ENCODE results near the gene NNMT.

The NNMT gene

GRCh38 chr11:114263513-114264170 lies 32.6 kb upstream of the NNMT start:
- no peak for DNase-seq

DNA sequence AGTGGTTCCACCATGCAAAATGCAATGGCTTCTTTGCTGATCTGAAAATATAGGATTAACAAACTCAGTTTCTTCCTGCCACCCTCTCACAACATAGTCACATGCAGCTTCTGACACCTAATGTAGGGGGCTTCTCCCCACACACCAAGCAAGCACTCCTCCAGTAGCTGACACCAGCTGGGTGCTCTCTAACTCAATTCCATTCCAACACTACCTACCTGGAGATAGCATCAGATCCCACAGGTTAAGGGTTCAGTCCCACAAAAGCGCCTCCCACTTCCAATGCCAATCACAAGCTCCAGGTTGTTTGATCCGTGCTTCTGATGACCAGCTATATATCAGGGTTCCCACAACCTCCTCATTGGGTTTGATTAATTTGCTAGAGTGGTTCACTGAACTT lies 31.8 kb upstream of the NNMT start:
- no peak for DNase-seq

- DNase-seq, result no peak
These were observed 30.9 kb upstream of the NNMT start for GRCh38 chr11:114265122-114265878.

DNA sequence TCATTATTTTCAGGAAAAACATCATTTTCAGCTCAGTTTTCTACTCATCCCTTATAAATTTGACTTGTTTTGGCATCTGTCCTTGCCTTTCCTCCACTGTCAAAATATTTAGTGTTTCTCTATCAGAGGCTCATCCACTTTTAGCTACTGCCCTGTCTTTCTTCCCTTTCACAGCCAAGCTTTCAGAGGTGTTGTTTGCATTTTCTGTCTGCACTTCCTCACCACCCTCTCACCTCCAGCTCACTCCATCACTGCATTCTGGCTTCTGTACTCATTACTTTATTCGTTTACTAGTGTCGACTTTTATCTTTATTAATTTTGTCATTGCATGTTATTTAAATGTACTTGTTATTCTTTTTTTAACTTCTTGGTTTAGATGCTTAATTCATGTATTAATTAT lies 26.7 kb upstream of the NNMT start:
- DNase-seq, result no peak

DNA sequence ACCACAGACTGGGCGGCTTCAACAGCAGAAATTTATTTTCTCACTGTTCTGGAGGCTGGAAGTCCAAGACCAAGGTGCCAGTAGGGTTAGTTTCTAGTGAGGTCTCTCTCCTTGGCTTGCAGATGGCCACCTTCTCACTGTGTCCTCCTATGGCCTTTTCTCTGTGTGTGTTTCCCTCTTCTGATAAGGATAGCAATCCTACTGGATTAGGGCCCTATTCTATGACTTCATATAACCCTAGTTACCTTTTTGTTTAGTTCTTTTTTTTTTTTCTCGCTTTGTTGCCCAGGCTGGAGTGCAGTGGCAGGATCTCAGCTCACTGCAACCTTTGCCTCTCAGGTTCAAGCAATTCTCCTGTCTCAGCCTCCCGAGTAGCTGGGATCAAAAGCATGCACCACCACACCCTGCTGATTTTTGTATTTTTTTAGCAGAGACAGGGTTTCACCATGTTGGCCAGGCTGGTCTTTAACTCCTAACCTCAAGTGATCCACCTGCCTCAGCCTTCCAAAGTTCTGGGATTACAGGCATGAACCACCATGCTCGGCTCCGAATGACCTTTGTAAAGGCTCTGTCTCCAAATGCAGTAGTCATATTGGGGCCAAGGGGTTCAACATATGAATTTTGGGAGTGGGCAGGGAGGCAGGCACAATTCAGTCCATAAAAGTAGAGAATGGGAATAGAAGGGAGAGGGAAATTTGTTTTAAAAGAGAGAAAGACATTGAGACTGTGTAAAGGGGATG lies 25.5 kb upstream of the NNMT start:
- no peak for DNase-seq

- no peak for DNase-seq
These were observed 24.9 kb upstream of the NNMT start for GRCh38 chr11:114271316-114271715.

DNA sequence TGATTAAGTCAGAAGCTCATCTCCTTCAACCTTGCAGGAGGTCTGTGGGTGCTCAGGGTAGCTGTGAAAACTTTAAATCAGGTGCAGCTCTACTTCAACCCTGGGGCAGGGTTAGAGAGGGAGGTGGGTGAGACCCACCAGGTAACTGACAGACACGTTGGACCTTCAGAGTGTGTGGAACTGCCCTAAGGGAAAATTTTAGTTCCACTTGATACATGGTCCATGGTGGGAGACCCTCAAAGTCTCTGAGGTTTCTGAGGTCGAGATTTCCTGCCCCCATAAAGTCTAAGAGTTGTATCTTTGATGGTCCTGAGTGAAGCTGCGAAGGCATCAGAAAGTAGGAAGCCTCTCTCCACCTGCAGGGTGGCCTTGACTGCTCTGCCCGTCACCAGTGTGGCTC lies 23.9 kb upstream of the NNMT start:
- no peak for DNase-seq

- DNase-seq, result no peak
These were observed 23.1 kb upstream of the NNMT start for GRCh38 chr11:114273071-114273470.

- no peak for DNase-seq
These were observed 22.1 kb upstream of the NNMT start for GRCh38 chr11:114273890-114274635.

DNA sequence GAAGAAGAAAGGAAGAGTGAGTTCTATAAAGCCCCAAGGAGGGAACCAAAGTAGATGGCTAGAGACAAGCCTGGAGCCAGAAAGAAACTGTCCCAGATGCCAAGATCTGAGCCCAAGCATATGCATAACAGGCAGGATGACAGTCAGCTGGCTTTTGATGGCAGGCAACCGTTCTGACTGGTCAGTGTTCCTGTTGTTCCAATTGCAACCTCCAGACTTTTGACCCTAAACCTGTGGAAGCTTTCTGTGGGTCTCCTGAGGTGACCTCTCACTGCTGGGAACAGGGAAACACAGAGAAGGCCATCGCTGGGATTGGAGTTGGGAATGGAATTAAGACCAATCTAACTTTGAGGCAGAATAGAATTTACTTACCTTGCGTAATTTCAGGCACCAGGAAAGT lies 21.6 kb upstream of the NNMT start:
- DNase-seq, result no peak

- DNase-seq, result no peak
These were observed 20.9 kb upstream of the NNMT start for GRCh38 chr11:114275280-114275679.

GRCh38 chr11:114276077-114276476 lies 20.1 kb upstream of the NNMT start:
- no peak for DNase-seq

DNA sequence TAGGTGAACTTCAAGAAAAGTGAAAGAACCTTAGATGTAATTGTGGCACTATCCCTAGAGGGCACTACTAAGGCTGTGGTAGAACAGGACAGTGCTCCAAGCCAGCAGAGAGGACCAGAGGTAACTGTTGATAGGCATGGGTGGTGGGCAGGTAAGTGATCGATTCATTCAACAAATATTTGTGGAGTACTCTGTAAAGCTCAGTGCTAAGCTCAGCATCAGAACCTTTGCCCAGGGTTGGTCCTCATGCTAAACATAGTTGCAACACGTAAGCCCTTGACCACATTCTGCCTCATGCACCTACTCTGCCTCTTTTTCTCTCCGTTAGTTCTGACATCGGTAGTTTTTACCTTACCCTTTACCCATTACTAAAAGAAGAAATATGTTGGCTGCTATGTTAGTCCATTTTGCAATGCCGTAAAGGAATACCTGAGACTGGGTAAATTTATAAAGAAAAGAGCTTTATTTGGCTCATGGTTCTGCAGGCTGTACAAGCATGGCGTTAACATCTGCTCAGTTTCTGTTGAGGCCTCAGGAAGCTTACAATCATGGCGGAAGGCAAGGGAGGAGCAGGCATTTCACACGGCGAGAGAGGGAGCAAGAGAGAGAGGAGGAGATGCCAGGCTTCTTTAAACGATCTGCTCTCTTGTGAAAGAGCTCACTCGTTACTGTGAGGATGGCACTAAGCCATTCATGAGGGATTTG lies 18.4 kb upstream of the NNMT start:
- no peak for DNase-seq

- DNase-seq, result no peak
These were observed 17.7 kb upstream of the NNMT start for GRCh38 chr11:114278342-114279065.

DNA sequence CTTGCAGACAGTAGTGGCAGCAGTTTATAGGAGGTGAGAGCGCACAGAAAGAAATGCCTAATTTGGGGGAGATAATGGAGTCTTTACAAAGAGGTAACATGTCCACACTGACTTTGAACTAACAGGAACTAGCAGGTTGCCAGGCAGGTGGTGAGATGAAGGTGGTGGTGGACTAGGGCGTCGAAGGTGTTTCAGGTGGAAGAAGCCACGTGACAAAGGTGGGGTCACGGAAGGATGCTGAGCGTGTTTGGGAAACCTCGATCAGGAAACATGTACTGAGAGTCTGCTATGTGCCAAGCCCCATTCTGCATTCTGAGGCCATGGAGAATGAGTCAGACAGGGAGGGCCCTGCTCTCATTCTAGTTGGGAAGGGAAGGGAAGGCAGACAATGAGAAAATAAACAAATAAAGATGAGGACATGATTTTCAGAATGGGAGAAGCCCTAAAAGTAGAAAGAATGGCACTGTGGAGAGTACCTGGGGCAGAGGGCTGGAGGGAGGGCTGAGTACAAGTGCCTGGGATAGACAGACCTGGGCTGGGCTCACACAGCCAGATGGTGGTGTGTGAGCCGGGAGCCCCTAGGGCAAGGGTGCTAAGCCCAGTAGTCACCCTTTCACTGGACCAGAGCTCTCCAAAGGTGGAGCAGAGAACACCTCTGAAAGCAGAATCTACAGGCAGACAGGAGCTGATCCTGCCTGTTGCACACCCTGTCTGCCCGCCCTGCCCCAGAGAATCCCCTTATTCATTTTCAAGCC lies 16.2 kb upstream of the NNMT start:
- DNase-seq, result no peak

- peak; percentile 4 for DNase-seq
These were observed 15.5 kb upstream of the NNMT start for GRCh38 chr11:114280696-114281095.

DNA sequence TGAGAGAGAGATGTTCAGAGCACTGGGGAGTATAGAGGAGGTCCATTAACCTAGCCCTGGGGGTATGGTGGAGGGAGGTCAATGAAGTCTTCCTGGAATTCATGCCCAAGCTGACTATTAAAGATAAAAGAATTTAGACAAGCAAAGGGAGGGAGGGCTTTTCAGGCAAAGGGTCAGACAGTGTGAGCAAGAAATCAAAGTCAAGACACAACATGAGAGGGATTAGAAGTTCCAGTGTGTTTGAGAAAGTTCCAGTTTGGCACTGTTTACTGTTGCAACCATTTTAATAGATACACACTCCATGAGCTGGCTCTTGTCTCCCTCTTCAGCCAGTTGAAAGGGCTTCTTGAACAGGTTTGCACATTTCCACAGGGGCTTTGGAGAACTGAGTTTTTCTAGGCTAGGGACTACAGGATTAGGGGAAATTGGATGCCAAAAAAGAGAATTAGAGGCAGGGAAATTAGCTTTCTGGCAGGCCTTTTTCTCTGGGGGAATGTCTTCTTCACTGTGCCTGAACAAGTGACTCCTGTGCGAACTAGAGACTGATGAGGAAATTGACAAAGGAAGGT lies 14.7 kb upstream of the NNMT start:
- no peak for DNase-seq

GRCh38 chr11:114282488-114282887 lies 13.7 kb upstream of the NNMT start:
- no peak for DNase-seq

DNA sequence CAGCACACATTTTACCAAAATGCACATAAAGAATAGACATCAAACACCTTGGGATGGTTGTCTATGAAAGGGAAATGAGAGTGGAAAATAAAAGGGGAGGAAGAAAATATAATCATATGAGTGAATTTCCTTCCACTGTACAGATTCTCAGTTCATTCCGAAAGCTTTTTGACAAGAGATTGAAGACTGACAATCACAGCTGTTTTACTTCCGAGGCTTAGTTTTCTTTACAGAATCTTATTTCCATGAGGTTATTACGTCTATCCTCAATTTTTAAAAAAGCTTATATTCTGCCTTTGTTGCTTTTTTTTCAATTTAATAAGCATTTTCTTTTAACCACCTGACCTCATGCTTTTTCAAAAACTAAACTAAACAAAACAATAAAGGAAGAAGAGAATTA lies 12.8 kb upstream of the NNMT start:
- DNase-seq, result no peak

DNA sequence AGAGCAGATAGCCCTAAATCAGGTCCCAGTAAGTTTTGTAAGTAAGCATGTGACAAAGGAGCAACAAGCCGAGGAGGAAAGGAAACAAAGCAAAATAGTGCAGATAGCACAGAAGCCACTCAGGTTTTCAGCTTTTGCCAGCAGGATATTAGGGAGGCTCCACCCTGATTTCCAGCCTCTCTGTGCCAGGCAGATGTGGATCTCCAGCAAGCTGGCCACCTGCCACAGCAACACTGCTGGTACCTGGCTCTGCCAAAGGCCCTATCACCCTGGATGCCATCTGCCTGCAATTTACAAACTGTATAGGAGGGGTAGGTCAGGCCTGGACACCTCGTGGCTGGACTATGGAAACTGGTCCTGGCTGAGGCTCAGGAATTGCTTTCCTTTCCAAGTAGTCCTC lies 12.2 kb upstream of the NNMT start:
- DNase-seq, result no peak

DNA sequence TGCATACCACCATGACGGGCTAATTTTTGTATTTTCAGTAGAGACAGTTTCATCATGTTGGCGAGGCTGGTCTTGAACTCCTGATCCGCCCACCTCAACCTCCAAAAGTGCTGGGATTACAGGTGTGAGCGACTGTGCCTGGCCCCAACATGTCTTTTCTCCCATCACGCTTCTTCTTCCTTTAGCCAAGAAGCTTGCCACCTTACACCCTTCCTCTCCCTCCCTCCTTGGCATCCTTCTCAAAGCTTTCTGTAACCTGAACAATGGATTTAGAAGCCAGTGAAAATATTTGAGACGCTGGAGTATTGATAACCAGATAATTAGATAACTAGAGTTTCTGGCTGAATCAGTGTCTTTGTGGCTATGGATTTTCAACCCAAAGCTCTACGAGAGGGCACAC lies 11.3 kb upstream of the NNMT start:
- DNase-seq, result no peak

Measured in T1000 (cell line).